Keratinocyte (primary cell): ENCODE data around the gene NBEA. TPM values are rescaled to one million over a fixed set of nuclear protein-coding genes. Genes with fewer than 3 reads are reported as not detected.

Experiments used
- DNase-seq: peaks from one replicate; pipeline ENCODE4 v3.0.0-alpha.2; 2011; ENCODE audit warnings: low read depth, missing footprints, low spot score
- FAIRE-seq: peaks from 2 replicates; lab custom pipeline; 2011; peaks lifted over from hg19 to GRCh38; lab: Jason Lieb, UNC
- H2AFZ ChIP-seq: 2 replicates; pipeline ENCODE4 v1.6.0; 2012; ENCODE audit warnings: low read length, control low read depth, inconsistent platforms; ENCODE audit not compliant: control insufficient read depth
- H3K27ac ChIP-seq: 2 replicates; pipeline ENCODE4 v1.5.1; 2011; ENCODE audit warnings: low read length; ENCODE audit not compliant: control insufficient read depth, insufficient read depth
- H3K27me3 ChIP-seq: 3 replicates; pipeline ENCODE4 v1.6.0; 2011; ENCODE audit warnings: low read length; ENCODE audit not compliant: control insufficient read depth, insufficient read depth; ENCODE audit errors: extremely low read depth
- H3K36me3 ChIP-seq, 2 experiments: 2 replicates in 1 of 2; 3 replicates in 1 of 2; pipeline ENCODE4 v1.5.1; 2011; ENCODE audit warnings: low read length in 2 of 2, mild to moderate bottlenecking in 1 of 2; ENCODE audit not compliant: control insufficient read depth in 2 of 2, insufficient read depth in 2 of 2; ENCODE audit errors: extremely low read depth in 1 of 2
- H3K4me1 ChIP-seq: 3 replicates; pipeline ENCODE4 v1.5.1; 2011; ENCODE audit warnings: low read length; ENCODE audit not compliant: control insufficient read depth, insufficient read depth; ENCODE audit errors: extremely low read depth
- H3K4me2 ChIP-seq: 3 replicates; pipeline ENCODE4 v1.6.0; 2011; ENCODE audit warnings: low read depth, low read length; ENCODE audit not compliant: control insufficient read depth, insufficient read depth; ENCODE audit errors: extremely low read depth
- H3K4me3 ChIP-seq, 3 experiments: fragments of 200-600 bp in 1 of 3; sonication (generic) in 1 of 3; 2 replicates in 2 of 3; 3 replicates in 1 of 3; pipeline ENCODE4 v1.5.1; 2011 to 2016; ENCODE audit warnings: low read length in 3 of 3, mild to moderate bottlenecking in 3 of 3, control low read depth in 2 of 3, inconsistent platforms in 1 of 3, low read depth in 1 of 3, mixed read lengths in 1 of 3, mixed run types in 1 of 3, moderate library complexity in 1 of 3; ENCODE audit not compliant: control insufficient read depth in 2 of 3, insufficient read depth in 2 of 3; ENCODE audit errors: extremely low read depth in 1 of 3
- H3K79me2 ChIP-seq: 2 replicates; pipeline ENCODE4 v1.6.0; 2012; ENCODE audit warnings: low read length; ENCODE audit not compliant: control insufficient read depth, insufficient read depth
- H3K9ac ChIP-seq: 3 replicates; pipeline ENCODE4 v1.6.0; 2011; ENCODE audit warnings: low read length; ENCODE audit not compliant: control insufficient read depth, insufficient read depth; ENCODE audit errors: extremely low read depth
- H3K9me1 ChIP-seq: 3 replicates; pipeline ENCODE4 v1.6.0; 2011; ENCODE audit warnings: low read length; ENCODE audit not compliant: control insufficient read depth, insufficient read depth; ENCODE audit errors: extremely low read depth
- H3K9me3 ChIP-seq: 2 replicates; pipeline ENCODE4 v1.5.1; 2012; ENCODE audit warnings: low read depth, low read length; ENCODE audit not compliant: control insufficient read depth
- H4K20me1 ChIP-seq: 3 replicates; pipeline ENCODE4 v1.6.0; 2011; ENCODE audit warnings: low read length; ENCODE audit not compliant: control insufficient read depth, insufficient read depth; ENCODE audit errors: extremely low read depth
- EZH2 ChIP-seq: IDR thresholded peaks from one replicate; pipeline ENCODE4 v1.6.1; 2012; ENCODE audit warnings: inconsistent platforms, mild to moderate bottlenecking, low read length, moderate library complexity
- dilution Hi-C: fragments of 300-500 bp; cut with MboI; formaldehyde crosslinking; loops from one replicate; pipeline ENCODE4 v1.7.0; 2020; ENCODE audit warnings: low sequenced_read_pairs; ENCODE audit not compliant: extremely low pct_ligation_motif_present
- polyA minus RNA-seq, 3 experiments: library from RNA; depleted of rRNA, polyadenylated mRNA; stranded (reverse); fragments of >200 nt; gene quantifications; 1 replicate in 1 of 3; 2 replicates in 1 of 3; 3 replicates in 1 of 3; pipeline ENCODE4 v1.2.3, GENCODE V29; 2011
- polyA plus RNA-seq, 5 experiments: library from polyadenylated mRNA; depleted of rRNA in 3 of 5; stranded (reverse) in 3 of 5; stranded (forward) in 1 of 5; unstranded in 1 of 5; fragments of >200 nt; gene quantifications; 1 replicate in 1 of 5; 2 replicates in 3 of 5; 3 replicates in 1 of 5; pipeline versions ENCODE4 v1.2.1 to v1.2.3, GENCODE V29; 2011 to 2012; ENCODE audit warnings: missing spikeins in 2 of 5, low read depth in 1 of 5, low replicate concordance in 1 of 5
- TF ChIP-seq, protein P1 (sequence below), 3 experiments: IDR thresholded peaks in 1 of 3; conservative IDR thresholded peaks in 1 of 3; optimal IDR thresholded peaks in 1 of 3; 2 replicates in 2 of 3; 3 replicates in 1 of 3; pipeline versions ENCODE3 to v1.5.1; 2011; ENCODE audit warnings: low read length in 3 of 3, mild to moderate bottlenecking in 3 of 3, moderate library complexity in 2 of 3, control low read depth in 1 of 3, inconsistent platforms in 1 of 3; ENCODE audit not compliant: insufficient read depth in 2 of 3; ENCODE audit errors: extremely low read depth in 1 of 3

The NBEA gene, protein sequence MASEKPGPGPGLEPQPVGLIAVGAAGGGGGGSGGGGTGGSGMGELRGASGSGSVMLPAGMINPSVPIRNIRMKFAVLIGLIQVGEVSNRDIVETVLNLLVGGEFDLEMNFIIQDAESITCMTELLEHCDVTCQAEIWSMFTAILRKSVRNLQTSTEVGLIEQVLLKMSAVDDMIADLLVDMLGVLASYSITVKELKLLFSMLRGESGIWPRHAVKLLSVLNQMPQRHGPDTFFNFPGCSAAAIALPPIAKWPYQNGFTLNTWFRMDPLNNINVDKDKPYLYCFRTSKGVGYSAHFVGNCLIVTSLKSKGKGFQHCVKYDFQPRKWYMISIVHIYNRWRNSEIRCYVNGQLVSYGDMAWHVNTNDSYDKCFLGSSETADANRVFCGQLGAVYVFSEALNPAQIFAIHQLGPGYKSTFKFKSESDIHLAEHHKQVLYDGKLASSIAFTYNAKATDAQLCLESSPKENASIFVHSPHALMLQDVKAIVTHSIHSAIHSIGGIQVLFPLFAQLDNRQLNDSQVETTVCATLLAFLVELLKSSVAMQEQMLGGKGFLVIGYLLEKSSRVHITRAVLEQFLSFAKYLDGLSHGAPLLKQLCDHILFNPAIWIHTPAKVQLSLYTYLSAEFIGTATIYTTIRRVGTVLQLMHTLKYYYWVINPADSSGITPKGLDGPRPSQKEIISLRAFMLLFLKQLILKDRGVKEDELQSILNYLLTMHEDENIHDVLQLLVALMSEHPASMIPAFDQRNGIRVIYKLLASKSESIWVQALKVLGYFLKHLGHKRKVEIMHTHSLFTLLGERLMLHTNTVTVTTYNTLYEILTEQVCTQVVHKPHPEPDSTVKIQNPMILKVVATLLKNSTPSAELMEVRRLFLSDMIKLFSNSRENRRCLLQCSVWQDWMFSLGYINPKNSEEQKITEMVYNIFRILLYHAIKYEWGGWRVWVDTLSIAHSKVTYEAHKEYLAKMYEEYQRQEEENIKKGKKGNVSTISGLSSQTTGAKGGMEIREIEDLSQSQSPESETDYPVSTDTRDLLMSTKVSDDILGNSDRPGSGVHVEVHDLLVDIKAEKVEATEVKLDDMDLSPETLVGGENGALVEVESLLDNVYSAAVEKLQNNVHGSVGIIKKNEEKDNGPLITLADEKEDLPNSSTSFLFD (N-terminal part only)
- 0.02 to 0.06 TPM (median 0.05 TPM) in 3 replicates for polyA plus RNA-seq
- polyA plus RNA-seq (2011; ENCODE audit: low read depth), result not detected
- 0.06 TPM in 2 replicates for polyA plus RNA-seq (2011; cell fraction: cytosol; rRNA removed)
- 0.06 and 0.15 TPM in 2 replicates for polyA plus RNA-seq (2011; cell fraction: nucleus; rRNA removed)
- 0.03 TPM in 1 of 2 replicates, not detected in the other for polyA plus RNA-seq (2012; ENCODE audit: low replicate concordance)
- polyA minus RNA-seq, result 0.64 TPM in 1 of 3 replicates, not detected in the others
- not detected for polyA minus RNA-seq (2011; cell fraction: cytosol; rRNA and poly(A)+ RNA removed)
- polyA minus RNA-seq (2011; cell fraction: nucleus; rRNA and poly(A)+ RNA removed), result 0.11 and 0.31 TPM in 2 replicates

DNA sequence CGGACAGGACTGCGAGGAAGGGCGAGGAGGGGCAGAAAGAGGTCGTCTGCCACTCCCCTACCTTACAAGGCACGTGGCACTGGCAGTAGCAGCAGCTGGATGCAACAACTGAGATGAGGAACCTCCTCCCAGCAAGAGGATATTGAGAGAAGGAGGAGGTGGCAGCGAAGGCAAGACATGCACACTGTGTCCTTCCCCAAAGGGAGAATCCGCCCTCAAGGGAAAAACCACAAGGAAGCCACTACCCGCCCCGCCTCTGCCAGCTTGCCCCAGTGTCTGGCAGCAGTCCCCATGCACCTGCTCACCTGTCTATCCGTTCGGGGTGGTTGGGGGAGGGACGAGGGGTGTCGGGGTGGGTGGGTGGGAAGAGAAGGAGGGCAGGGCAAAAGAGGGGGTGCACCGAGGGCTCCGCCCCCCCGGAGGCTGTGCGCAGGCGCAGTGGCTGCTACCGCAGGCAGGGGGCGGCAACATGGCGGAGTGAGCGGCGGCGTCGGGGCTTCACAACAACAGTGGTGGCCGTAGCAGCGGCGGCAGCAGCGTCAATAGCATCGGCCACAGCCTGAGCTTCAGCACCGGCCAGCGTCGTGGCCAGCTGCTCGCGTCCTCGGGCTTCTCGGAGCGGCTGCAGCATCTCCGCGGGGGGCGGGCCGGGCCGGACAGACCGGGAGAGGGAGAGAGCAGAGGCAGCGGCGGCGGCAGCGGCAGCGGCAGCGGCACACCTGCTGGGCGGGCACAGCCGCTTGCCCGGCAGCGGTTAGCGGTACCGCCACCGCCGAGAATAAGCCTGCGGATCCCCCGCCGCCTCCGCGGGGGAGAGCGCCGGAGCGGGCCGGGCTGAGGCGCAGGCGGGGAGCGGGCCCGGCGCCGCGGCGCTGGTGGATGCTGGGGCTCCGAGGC is at the start of gene NBEA:
Gene NBEA, plus strand, starts transcription at position 436 of the 897 bp plus-strand sequence. CDS start 551 bp downstream, outside the sequence.
- Histone ChIP-seq H3K27me3 (peaks cover 20% of the 10 kb centered on the region), H3K79me2 (no peaks in the 10 kb centered on the region), H3K9ac (no peak within 1 kb of the TSS), H3K27ac (no peak within 1 kb of the TSS), H3K36me3 (no peaks in the 10 kb centered on the region), H3K4me2 (peak within 1 kb of the TSS; percentile 48), H3K9me3 (no peaks in the 10 kb centered on the region), H3K9me1 (no peaks in the 10 kb centered on the region), H3K4me3 (peak within 1 kb of the TSS; percentile 43 to 49 (median 43)), H2AFZ (peak within 1 kb of the TSS; percentile 74), H4K20me1 (no peaks in the 10 kb centered on the region), H3K4me1 (no peaks in the 10 kb centered on the region)
- dilution Hi-C loops, result no loop called here
- TF ChIP-seq, protein P1, sequence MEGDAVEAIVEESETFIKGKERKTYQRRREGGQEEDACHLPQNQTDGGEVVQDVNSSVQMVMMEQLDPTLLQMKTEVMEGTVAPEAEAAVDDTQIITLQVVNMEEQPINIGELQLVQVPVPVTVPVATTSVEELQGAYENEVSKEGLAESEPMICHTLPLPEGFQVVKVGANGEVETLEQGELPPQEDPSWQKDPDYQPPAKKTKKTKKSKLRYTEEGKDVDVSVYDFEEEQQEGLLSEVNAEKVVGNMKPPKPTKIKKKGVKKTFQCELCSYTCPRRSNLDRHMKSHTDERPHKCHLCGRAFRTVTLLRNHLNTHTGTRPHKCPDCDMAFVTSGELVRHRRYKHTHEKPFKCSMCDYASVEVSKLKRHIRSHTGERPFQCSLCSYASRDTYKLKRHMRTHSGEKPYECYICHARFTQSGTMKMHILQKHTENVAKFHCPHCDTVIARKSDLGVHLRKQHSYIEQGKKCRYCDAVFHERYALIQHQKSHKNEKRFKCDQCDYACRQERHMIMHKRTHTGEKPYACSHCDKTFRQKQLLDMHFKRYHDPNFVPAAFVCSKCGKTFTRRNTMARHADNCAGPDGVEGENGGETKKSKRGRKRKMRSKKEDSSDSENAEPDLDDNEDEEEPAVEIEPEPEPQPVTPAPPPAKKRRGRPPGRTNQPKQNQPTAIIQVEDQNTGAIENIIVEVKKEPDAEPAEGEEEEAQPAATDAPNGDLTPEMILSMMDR (optimal IDR thresholded peaks at IDR 0.05 in 1 of 3, IDR thresholded peaks at IDR 0.05 in 1 of 3, conservative IDR thresholded peaks at IDR 0.05 in 1 of 3; ENCODE audit: extremely low read depth in 1 of 3, insufficient read depth in 2 of 3, low read length in 3 of 3), result peak in 1 of 3 experiments; percentile 5
- peak; percentile 60 for TF ChIP-seq EZH2
- DNase-seq (no peak), FAIRE-seq (no peak)
